Renal cortex interstitium (tissue), 11 donors: ENCODE results near the gene PLA2G4B. TPM values are rescaled to one million over a fixed set of nuclear protein-coding genes. Genes with fewer than 3 reads are reported as not detected.

Experiments used
- DNase-seq, 11 donors: peaks; one replicate each; pipeline ENCODE4 v3.0.0-alpha.2; 2013; ENCODE audit warnings: low read depth in 9 of 11, low spot score in 4 of 11; ENCODE audit errors: extremely low read depth in 1 of 11
- polyA plus RNA-seq, 3 donors: library from polyadenylated mRNA; unstranded; fragments of 120-200 nt; gene quantifications; one replicate each; pipeline ENCODE4 v1.2.1, GENCODE V29; 2013; ENCODE audit not compliant: insufficient read length in 3 of 3

Gene PLA2G4B
- polyA plus RNA-seq, 3 donors: 11.9 to 24.3 (median 12.6) TPM

- DNase-seq: no peak
These were observed 41.7 kb downstream of the PLA2G4B start for GRCh38 chr15:41880156-41880877.

DNA sequence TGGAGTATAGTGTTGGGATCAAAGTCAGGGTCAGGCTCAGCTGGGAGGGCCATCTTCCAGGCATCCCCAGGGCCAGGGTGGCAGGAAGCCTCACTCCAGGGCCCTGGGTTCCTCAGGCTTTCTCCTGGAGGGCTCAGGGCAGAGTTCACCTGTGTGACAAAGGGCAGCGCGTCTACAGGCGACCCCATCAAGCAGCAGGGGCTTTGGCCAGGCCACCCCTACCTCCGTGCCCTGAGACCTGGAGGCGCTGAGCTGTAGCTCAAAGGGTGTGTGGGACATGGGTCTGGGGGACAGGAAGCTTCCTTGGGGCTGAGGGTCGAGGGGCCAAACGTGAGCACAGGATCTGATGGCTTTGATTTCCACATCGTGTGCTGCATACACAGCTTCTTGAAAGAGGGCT lies 42.4 kb downstream of the PLA2G4B start:
- no peak for DNase-seq

DNA sequence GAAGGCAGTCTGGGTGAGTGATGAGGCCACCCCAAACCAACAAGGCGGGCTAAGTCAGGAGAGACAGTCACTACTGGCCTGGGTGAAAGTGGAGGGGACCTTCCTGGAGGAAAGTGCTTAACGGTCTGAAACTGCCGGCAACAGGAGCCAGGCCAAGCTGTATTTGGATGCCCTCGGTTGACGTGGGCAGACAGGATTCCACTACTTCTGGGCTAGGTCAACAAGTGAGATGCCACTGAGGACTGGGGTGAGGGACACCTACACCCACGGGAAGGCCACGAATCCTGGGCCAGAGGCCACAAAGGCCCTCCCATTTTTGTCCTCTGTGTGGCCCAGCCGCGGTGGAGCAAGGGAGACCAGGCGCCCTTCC lies 42.9 kb downstream of the PLA2G4B start:
- no peak for DNase-seq

GRCh38 chr15:41881920-41882688 lies 43.5 kb downstream of the PLA2G4B start:
- no peak for DNase-seq

DNA sequence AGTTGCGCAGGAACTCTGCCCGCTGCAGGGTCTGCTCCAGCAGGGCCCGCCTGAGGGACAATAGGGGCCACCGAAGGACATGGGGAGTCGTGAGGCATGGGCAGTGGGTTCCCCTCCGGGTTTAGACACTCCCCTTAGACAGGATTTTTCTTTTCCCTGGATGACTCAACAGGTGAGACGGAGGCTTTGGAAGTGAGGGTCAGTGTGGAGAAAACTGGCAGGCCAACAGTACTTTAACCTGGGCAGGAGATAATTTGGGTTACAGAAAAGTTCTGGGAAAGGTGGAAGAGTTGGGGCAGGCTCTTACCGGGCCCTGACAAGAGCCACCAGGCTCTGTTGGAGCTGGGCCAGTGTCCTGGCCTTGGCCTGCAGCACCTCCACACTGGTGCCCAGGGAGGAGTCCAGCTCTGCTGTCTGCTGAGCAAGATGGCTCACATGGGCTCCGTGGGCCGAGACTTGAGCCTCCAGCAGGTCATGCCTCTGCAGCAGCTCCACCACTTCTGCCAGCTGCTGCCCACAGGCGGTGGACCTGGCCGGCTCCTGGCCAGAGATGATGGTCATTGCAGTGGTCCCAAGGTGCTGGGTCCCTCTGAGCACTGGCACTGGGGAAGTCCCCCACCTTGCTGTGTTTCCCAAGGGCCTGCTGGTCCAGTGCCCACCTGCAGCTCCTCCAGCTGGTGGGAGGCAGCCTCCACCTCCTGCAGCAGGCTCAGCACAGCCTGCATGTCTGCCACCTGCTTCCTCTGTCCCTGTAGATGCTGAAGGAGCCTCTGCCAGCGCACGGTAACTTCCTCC lies 44.2 kb downstream of the PLA2G4B start:
- DNase-seq: no peak

GRCh38 chr15:41883484-41883825 lies 44.8 kb downstream of the PLA2G4B start:
- no peak for DNase-seq

- no peak for DNase-seq
These were observed 45.8 kb downstream of the PLA2G4B start for GRCh38 chr15:41884458-41884857.

DNA sequence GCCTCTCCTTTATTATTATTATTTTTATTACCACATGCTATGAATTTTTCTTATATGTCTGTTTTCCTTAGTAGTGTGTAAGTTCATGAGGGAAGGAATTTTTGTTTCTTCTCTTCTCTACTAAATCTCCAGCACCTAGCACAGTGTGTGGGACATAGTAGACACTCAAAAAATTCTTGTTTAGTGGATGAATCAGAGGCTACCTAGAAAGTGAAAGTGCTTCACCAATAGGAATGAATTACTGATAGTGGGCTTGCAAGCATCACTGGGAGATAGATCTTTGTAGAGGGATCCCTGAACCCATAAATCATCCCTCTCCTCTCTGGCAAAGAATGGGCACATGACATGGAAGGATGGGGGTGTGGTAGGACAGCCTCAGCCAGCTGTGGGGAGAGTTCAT lies 46.7 kb downstream of the PLA2G4B start:
- no peak for DNase-seq

GRCh38 chr15:41885841-41886240 lies 47.2 kb downstream of the PLA2G4B start:
- no peak for DNase-seq

DNA sequence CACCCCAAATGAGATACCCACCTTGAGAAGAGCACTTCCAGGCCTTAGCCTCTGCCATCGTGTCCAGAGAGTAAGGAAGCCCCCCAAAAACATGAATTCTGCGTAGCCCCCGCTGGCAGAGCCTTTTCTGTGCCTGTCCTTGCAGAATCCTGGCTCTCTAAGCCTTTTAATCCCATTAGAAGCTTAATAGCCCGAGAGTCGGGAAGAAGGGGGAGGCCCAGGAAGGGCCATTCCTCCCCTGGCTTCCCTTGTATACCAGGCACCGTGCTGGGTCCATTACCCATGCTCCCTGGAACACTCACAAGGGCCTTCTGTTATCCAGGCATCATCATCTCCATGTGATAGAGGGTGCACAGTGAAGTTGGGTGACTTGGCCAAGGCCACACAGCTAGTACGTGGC lies 48.1 kb downstream of the PLA2G4B start:
- no peak for DNase-seq

DNA sequence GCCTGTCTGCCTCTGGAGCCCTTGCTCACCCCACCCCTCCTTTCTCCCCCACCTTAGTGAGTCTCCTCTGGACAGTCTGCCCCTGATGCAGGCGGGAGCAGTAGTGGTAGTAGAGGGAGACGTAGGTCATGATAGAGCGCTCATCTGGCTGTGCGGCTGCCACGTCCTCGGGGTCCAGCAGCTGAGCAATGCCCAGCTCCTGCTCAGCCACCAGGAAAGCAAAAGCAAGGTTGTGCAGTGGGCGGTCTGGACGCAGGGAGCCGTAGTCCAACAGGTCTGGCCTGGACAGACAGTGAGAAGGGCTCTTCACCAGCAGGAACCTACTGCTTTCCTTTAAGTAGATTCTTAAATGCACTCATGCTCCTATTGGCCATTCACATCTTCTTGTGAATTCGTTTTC lies 48.5 kb downstream of the PLA2G4B start:
- DNase-seq: no peak

- DNase-seq: no peak
These were observed 49.2 kb downstream of the PLA2G4B start for GRCh38 chr15:41887893-41888292.

DNA sequence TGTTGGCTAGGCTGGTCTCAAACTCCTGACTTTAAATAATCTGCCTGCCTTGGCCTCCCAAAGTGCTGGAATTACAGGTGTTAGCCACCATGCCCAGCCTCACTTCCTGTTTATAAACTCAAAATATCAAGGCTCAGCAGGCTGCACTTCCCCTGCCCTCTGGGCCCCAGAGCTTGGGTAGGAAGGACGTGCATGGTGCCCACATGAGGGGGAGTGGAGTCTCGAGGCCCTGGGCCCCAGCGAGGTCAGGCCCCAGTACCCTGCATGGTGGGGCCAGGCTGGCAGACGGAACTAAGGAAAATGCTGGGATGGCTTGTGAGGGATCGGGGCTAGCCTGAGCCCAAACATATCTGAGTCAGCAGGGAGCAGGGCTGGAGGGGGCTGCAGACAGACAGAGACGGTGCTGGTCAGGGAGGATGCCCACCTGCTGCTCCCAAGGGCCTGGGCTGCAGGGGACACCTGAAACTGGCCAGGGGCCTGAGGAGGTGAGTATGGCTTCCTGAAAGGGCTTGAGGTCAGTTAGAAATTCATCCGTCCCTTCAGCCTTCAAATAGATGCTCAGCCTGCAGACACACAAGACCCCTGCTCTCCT lies 50.1 kb downstream of the PLA2G4B start:
- no peak for DNase-seq

- DNase-seq: no peak
These were observed 51.5 kb downstream of the PLA2G4B start for GRCh38 chr15:41890050-41890690.

GRCh38 chr15:41891226-41891625 lies 52.6 kb downstream of the PLA2G4B start:
- DNase-seq: no peak

GRCh38 chr15:41891946-41892345 lies 53.3 kb downstream of the PLA2G4B start:
- DNase-seq: no peak

DNA sequence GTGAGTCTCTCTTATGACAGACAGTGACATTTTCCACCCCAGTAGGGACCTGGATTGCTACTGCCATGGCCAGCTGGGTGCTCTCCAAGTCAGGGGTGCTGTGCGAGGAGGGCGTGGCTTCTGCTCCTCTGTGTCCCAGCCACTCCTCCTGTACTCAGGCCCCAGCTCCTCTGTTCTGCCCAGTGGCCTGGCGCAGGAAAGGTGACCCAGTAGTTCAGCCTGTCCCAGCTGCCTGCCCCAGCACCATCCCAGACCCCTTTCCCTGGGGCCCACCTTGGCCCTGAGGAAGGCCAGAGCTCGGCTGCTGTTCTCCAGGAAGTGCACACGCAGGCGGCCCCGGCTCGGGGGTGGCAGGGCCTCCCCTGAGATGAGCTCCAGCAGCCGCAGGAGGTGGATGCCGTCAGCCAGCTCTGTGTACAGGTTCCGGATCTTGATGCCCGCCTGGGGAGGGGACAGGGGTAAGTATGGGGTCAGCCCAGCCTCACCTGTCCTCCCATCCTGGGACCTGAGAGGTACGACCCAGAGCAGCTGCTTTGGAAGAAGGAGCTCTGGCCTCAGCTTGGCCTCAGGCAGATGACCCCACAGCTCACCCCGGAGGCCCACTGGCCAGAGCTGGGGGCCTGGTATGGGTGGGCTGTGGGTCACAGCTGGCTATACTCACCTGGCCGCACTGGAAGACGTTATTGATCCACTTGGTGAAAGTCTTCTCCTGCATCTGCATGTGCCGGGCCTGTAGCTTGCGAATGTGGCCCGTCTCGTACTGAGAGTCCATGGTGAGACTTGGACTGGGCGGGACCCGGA lies 54.2 kb downstream of the PLA2G4B start:
- DNase-seq: no peak

GRCh38 chr15:41893422-41894250 lies 55.0 kb downstream of the PLA2G4B start, which contains the start of gene SPTBN5:
Gene SPTBN5, minus strand, starts transcription at chr15:41894053. Its CDS starts 556 bp downstream, at chr15:41893497.
- DNase-seq: no peak
